GM12878 (cell line): ENCODE results near the gene VPS52. TPM values are rescaled to one million over a fixed set of nuclear protein-coding genes. Genes with fewer than 3 reads are reported as not detected.

Experiments used
- ATAC-seq: fragments of 200-7000 bp; cut with Tn5 transposase; 3 replicates; pipeline ENCODE4 v1.9.1; 2020; ENCODE audit warnings: mild to moderate bottlenecking, moderate library complexity
- BruUV-seq: library from RNA; stranded (reverse); fragments of 400-500 nt; replicated peaks from 2 replicates; lab custom pipeline; 2021; lab: Mats Ljungman, UMichigan
- CTCF ChIA-PET: fragments of 300-600 bp; sonication (Branson Sonifier 250); formaldehyde crosslinking; extraction: SDS; loops from one replicate; lab custom pipeline; 2021; ENCODE audit warnings: inconsistent platforms; lab: Yijun Ruan, JAX
- POLR2A ChIA-PET: fragments of 350-600 bp; formaldehyde crosslinking; extraction: SDS; loops from one replicate; lab custom pipeline; 2021; ENCODE audit warnings: inconsistent platforms; lab: Charles Lee
- RAD21 ChIA-PET: fragments of 300-600 bp; sonication (Branson Sonifier 250); formaldehyde crosslinking; loops from one replicate; lab custom pipeline; 2023; ENCODE audit warnings: antibody characterized with exemption; ENCODE audit not compliant: unreplicated experiment; lab: Charles Lee
- SMC1A ChIA-PET: fragments of 300-600 bp; sonication (Branson Sonifier 250); formaldehyde crosslinking; loops from one replicate; lab custom pipeline; 2023; ENCODE audit not compliant: unreplicated experiment, uncharacterized antibody; lab: Charles Lee
- DNase-seq: peaks from one replicate; pipeline ENCODE4 v3.0.0-alpha.2; 2011; ENCODE audit warnings: low read depth, low spot score
- FAIRE-seq: peaks from 3 replicates; lab custom pipeline; 2011; peaks lifted over from hg19 to GRCh38; lab: Jason Lieb, UNC
- H2AFZ ChIP-seq: 2 replicates; pipeline ENCODE4 v1.6.0; 2011; ENCODE audit warnings: low read depth, low read length, control low read depth; ENCODE audit not compliant: control insufficient read depth
- H3K27ac ChIP-seq: 2 replicates; pipeline ENCODE4 v1.5.1; 2011; ENCODE audit warnings: control low read depth; ENCODE audit not compliant: control insufficient read depth, insufficient read depth
- H3K27me3 ChIP-seq, 2 experiments: replicated peaks in 1 of 2; 2 replicates each; pipeline versions ENCODE4 v1.6.0 to v1.6.1; 2011; ENCODE audit warnings: low read length in 1 of 2; ENCODE audit not compliant: control insufficient read depth in 2 of 2, insufficient read depth in 2 of 2
- H3K36me3 ChIP-seq, 2 experiments: 2 replicates each; pipeline ENCODE4 v1.5.1; 2011; ENCODE audit warnings: low read length in 1 of 2; ENCODE audit not compliant: control insufficient read depth in 2 of 2, insufficient read depth in 2 of 2
- H3K4me1 ChIP-seq: 2 replicates; pipeline ENCODE4 v1.6.1; 2011; ENCODE audit warnings: mild to moderate bottlenecking, low read length, moderate library complexity, mixed read lengths; ENCODE audit not compliant: control insufficient read depth, insufficient read depth
- H3K4me2 ChIP-seq: 2 replicates; pipeline ENCODE4 v1.6.0; 2011; ENCODE audit warnings: control low read depth; ENCODE audit not compliant: control insufficient read depth, insufficient read depth
- H3K4me3 ChIP-seq: fragments of 200-600 bp; sonication (generic); 2 replicates; pipeline ENCODE4 v1.5.1; 2016
- H3K79me2 ChIP-seq: 2 replicates; pipeline ENCODE4 v1.6.0; 2011; ENCODE audit warnings: low read length; ENCODE audit not compliant: control insufficient read depth, insufficient read depth
- H3K9ac ChIP-seq: 2 replicates; pipeline ENCODE4 v1.8.0; 2011; ENCODE audit warnings: low read length, control low read depth, mixed read lengths; ENCODE audit not compliant: control insufficient read depth, insufficient read depth
- H3K9me3 ChIP-seq: replicated peaks from 3 replicates; pipeline ENCODE4 v1.5.1; 2011; ENCODE audit warnings: mild to moderate bottlenecking, low read length; ENCODE audit not compliant: control insufficient read depth, insufficient read depth
- H4K20me1 ChIP-seq: 2 replicates; pipeline ENCODE4 v1.6.0; 2011; ENCODE audit not compliant: control insufficient read depth, insufficient read depth
- EGR1 ChIP-seq, 2 experiments: IDR thresholded peaks; 1 replicate in 1 of 2; 2 replicates in 1 of 2; pipeline ENCODE4 v1.6.1; 2011 to 2012; ENCODE audit warnings: low read depth in 2 of 2, low read length in 2 of 2, borderline replicate concordance in 1 of 2, mild to moderate bottlenecking in 1 of 2, moderate library complexity in 1 of 2
- ESRRA ChIP-seq: IDR thresholded peaks from 2 replicates; pipeline ENCODE4 v1.6.1; 2012; ENCODE audit warnings: mild to moderate bottlenecking, low read length, improper control_type of control experiment
- IRF4 ChIP-seq: IDR thresholded peaks from 2 replicates; pipeline ENCODE4 v1.6.1; 2011; ENCODE audit warnings: low read depth, low read length
- KAT2A ChIP-seq: conservative IDR thresholded peaks from 2 replicates; pipeline ENCODE4 v1.6.1; 2011; ENCODE audit warnings: low read depth, low read length; ENCODE audit not compliant: control insufficient read depth
- MTA2 ChIP-seq: fragments of 450-650 bp; IDR thresholded peaks from 2 replicates; pipeline ENCODE4 v1.6.1; 2016; ENCODE audit warnings: low read depth, mild to moderate bottlenecking, moderate library complexity
- NFYB ChIP-seq: IDR thresholded peaks from 2 replicates; pipeline ENCODE4 v1.6.1; 2011; ENCODE audit warnings: low read depth, mild to moderate bottlenecking, low read length, improper control_type of control experiment, moderate library complexity; ENCODE audit not compliant: insufficient read depth
- PAX8 ChIP-seq: fragments of 450-650 bp; IDR thresholded peaks from 2 replicates; pipeline ENCODE4 v1.6.1; 2017; ENCODE audit warnings: mild to moderate bottlenecking, moderate library complexity
- POLR2AphosphoS5 ChIP-seq: IDR thresholded peaks from 2 replicates; pipeline ENCODE4 v1.6.1; 2011; ENCODE audit warnings: mild to moderate bottlenecking, low read length, inconsistent platforms
- PRDM15 ChIP-seq: fragments of 450-650 bp; formaldehyde crosslinking; IDR thresholded peaks from 2 replicates; pipeline ENCODE4 v1.4.0; 2020; ENCODE audit warnings: mild to moderate bottlenecking, moderate library complexity
- RELB ChIP-seq: fragments of 450-650 bp; IDR thresholded peaks from 2 replicates; pipeline ENCODE4 v1.6.1; 2017; ENCODE audit warnings: low read depth, mild to moderate bottlenecking, moderate library complexity
- SIN3A ChIP-seq: IDR thresholded peaks from 2 replicates; pipeline ENCODE4 v1.6.1; 2012; ENCODE audit warnings: low read depth, low read length, improper control_type of control experiment
- SMAD5 ChIP-seq: IDR thresholded peaks from 2 replicates; pipeline ENCODE4 v1.6.1; 2016; ENCODE audit warnings: antibody characterized with exemption, low read depth
- SMARCA5 ChIP-seq: fragments of 450-650 bp; IDR thresholded peaks from 2 replicates; pipeline ENCODE4 v1.6.1; 2017; ENCODE audit warnings: mild to moderate bottlenecking
- SP1 ChIP-seq: IDR thresholded peaks from one replicate; pipeline ENCODE4 v1.6.1; 2011; ENCODE audit warnings: low read depth, low read length
- TBL1XR1 ChIP-seq: IDR thresholded peaks from 2 replicates; pipeline ENCODE4 v1.6.1; 2012; ENCODE audit warnings: low read depth, low read length, improper control_type of control experiment
- YBX1 ChIP-seq: fragments of 450-650 bp; IDR thresholded peaks from 2 replicates; pipeline ENCODE4 v1.6.1; 2016; ENCODE audit warnings: antibody characterized with exemption
- ZBED1 ChIP-seq: IDR thresholded peaks from 2 replicates; pipeline ENCODE4 v1.6.1; 2016; ENCODE audit warnings: borderline replicate concordance
- ZNF217 ChIP-seq: fragments of 450-650 bp; IDR thresholded peaks from 2 replicates; pipeline ENCODE4 v1.6.1; 2017; ENCODE audit warnings: antibody characterized with exemption, mild to moderate bottlenecking
- ZNF384 ChIP-seq: IDR thresholded peaks from 2 replicates; pipeline ENCODE4 v1.6.1; 2012; ENCODE audit warnings: low read depth, mild to moderate bottlenecking, low read length, improper control_type of control experiment, borderline replicate concordance
- WGBS: methylation state at CpG from one replicate; pipeline ENCODE4 v1.1.6; 2016; ENCODE audit warnings: low lambda C conversion rate; ENCODE audit not compliant: insufficient replicate concordance, insufficient coverage; ENCODE audit errors: missing lambda C conversion rate; 5-methylcytosine and 5-hydroxymethylcytosine counted together
- in situ Hi-C: fragments of 300-500 bp; cut with MboI; formaldehyde crosslinking; loops from 9 replicates; pipeline ENCODE4 v1.14.3; 2018; ENCODE audit warnings: mixed read lengths
- intact Hi-C: fragments of 100-400 bp; cut with micrococcal nuclease; formaldehyde crosslinking; loops from one replicate; pipeline ENCODE4 v1.14.2; 2022; ENCODE audit not compliant: unreplicated experiment
- polyA plus RNA-seq, 11 experiments: library from polyadenylated mRNA; depleted of rRNA in 4 of 11; unstranded in 6 of 11; stranded (reverse) in 5 of 11; fragments of >200 nt; fragmentation: Nextera tagmentation in 4 of 11; fragmentation: Illumina TruSeq in 1 of 11; extraction: Ambion mirVana in 4 of 11; extraction: Trizol in 1 of 11; gene quantifications; 1 replicate in 1 of 11; 2 replicates in 10 of 11; pipeline versions ENCODE4 v1.2.1 to v1.2.3, GENCODE V29; 2011 to 2016; ENCODE audit warnings: inconsistent platforms in 2 of 11, missing spikeins in 2 of 11, low read depth in 1 of 11
- total RNA-seq, 4 experiments: library from RNA; depleted of rRNA in 3 of 4; stranded (reverse); fragments of >200 nt in 3 of 4; fragmentation: Illumina TruSeq in 1 of 4; extraction: Trizol in 1 of 4; gene quantifications; 2 replicates each; pipeline versions ENCODE4 v1.2.1 to v1.2.3, GENCODE V29; 2013 to 2021
- TF ChIP-seq, protein P1 (sequence below): fragments of 450-650 bp; IDR thresholded peaks from 2 replicates; pipeline ENCODE4 v1.6.1; 2014; ENCODE audit warnings: mild to moderate bottlenecking

The VPS52 gene
- total and polyA plus RNA-seq, 10 of the 15 experiments (the other 5 are each of a cell fraction or from before 2014, with no cell fraction given) = 11.3 to 52.7 (median 36.7) TPM

DNA sequence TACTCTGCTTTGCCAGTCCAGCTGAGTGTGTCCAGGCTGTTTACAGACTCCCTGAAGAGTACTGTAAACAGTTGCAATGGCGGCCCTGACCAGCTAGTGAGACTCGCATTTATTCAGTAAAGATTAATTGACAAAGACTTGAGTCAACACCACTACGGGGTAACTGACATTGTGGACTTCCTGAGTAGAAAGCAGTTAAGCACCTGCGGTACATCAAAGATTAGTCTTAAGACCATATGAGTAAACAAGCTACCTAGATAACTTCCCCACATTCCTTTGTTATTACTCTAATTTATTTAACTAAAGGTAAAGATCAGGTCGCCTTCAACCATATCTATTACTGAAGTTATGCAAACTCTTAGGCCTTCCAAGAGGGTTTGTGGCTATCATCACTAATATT, 12.6 kb downstream of the VPS52 start (continued):
- TF ChIP-seq PRDM15 = no peak
- TF ChIP-seq ZNF217 = no peak
- TF ChIP-seq, all 136 proteins: peak for 0

- intact Hi-C loops (no loop called here), in situ Hi-C loops (no loop called here)
- no peak overlapping the region for H3K27ac ChIP-seq
- no peak overlapping the region for H3K4me3 ChIP-seq
- CTCF ChIA-PET = interaction anchor here (0.6 to 1.2 kb wide), 2 partner anchors 9 to 255 kb away, joined by 3 to 4 read pairs; no protein-coding TSS in a partner anchor
- no peaks in the 10 kb centered on the region for H3K9me3 ChIP-seq
- SMC1A ChIA-PET = no interaction called here
- peaks cover 11% of the 10 kb centered on the region for H3K79me2 ChIP-seq
- POLR2A ChIA-PET = interaction anchor here (0.5 to 1.9 kb wide), 3 partner anchors 17 to 78 kb away, joined by 4 to 9 read pairs (median 6); partner anchors contain the start of genes RPS18 and VPS52
- 96% methylated on average over 4 of the region's 4 CpGs for WGBS
- no peak overlapping the region for H2AFZ ChIP-seq
- H3K4me2 ChIP-seq = no peak overlapping the region
- FAIRE-seq (no peak), DNase-seq (no peak), ATAC-seq (no peak)
- RAD21 ChIA-PET = no interaction called here
- no peak overlapping the region for H3K9ac ChIP-seq
- H3K27me3 ChIP-seq = no peaks in the 10 kb centered on the region
- no peaks in the 10 kb centered on the region for H4K20me1 ChIP-seq
- H3K4me1 ChIP-seq = peaks cover 6% of the 10 kb centered on the region; the same call in 1 of the 2 replicates
- no TSS peak for BruUV-seq
- peaks cover 2 to 16% of the 10 kb centered on the region in 2 experiments; a peak in 3 of 4 replicates for H3K36me3 ChIP-seq
- TF ChIP-seq SIN3A (no peak), TBL1XR1 (no peak), SP1 (no peak), MTA2 (no peak), RELB (no peak), POLR2AphosphoS5 (no peak), IRF4 (no peak), PAX8 (no peak), YBX1 (no peak), KAT2A (no peak), SMARCA5 (no peak), EGR1 (IDR thresholded peaks at IDR 0.05; ENCODE audit: borderline replicate concordance in 1 of 2, low read depth in 2 of 2, low read length in 2 of 2) (no peak), ZBED1 (no peak), ESRRA (no peak), SMAD5 (no peak), ZNF384 (no peak), NFYB (no peak)
- TF ChIP-seq, protein P1, sequence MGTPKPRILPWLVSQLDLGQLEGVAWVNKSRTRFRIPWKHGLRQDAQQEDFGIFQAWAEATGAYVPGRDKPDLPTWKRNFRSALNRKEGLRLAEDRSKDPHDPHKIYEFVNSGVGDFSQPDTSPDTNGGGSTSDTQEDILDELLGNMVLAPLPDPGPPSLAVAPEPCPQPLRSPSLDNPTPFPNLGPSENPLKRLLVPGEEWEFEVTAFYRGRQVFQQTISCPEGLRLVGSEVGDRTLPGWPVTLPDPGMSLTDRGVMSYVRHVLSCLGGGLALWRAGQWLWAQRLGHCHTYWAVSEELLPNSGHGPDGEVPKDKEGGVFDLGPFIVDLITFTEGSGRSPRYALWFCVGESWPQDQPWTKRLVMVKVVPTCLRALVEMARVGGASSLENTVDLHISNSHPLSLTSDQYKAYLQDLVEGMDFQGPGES = no peak
Measured at GRCh38 chr6:33254591-33254990, 17.1 kb downstream of the VPS52 start.
